ENCODE measurements around the gene RAF1.

RAF1 gene

DNA sequence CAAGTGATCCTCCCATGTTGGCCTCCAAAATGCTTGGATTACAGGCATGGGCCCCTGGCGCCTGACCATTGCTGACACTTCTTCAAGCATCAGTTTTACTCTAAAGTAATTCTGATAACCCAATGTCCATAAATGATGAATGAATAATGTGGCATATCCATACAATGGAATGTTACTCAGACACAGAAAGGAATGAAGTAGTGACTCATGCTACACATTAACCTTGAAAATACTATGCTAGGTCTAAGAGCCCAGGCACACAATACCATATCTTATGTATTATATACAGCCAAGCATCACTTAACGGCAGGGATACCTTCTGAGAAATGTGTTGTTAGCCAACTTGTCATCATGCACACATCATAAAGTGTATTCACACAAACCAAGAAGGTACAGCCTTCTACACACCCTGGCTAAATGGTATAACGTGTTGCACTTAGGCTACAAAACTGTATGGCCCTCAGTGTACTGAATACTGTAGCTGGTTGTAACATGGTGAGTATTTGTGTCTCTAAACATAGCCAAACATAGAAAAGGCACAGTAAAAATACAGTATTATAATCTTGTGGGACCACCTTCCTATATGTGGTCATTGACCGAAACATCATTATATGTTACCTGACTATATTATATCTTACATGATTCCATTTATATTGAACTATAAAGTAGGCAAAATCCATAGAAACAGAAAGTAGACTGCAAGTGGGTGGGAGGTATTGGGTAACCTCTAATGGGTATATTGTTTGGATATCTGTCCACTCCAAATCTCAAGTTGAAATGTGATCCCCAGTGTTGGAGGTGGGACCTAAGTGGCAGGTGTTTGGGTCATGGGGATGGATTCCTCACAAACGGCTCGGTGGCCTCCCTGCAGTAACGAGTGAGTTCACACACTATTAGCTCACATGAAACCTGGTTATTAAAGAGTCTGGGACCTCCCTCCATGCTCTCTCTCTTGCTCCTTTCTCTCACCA, 75.6 kb downstream of the RAF1 start:
- DNase-seq: no peak

DNA sequence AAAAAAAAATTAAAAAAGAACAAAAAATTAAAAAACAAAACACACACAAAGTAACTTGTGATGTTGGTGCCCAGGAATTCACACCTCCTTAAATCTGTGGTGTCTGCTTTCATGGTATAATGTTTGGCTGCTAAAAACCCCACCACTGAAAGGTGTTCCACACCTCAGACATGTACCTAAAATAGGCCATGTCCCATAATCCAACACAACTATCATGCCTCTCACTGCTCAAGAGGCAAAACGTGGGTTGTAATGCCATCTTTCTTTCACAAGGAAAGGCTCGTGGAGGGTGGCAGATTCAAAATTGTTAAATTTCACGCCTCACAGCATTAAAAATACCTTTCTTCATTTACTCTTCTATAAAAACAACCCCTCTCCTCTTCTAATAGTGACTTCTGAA, 77.5 kb downstream of the RAF1 start:
- no peak for DNase-seq

DNA sequence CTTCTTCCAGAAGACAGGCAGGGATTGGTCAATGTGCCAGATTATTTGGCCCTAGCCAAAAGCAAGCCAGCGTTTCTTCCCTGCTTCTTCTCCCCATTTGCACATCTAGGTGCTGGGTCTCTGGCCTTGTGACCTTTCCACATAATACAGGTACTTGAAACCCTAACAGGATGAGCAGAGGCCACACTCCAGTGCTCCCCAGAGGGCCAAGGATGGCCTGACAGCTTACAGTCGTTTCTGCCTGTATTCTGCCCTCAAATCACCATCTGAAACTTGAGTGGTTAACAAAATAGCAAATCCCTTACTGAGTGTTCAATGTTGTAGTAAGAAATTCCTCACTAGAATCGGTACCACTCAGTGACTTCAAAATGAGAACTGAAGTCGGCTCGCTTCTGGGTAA, 77.9 kb downstream of the RAF1 start:
- no peak for DNase-seq

DNA sequence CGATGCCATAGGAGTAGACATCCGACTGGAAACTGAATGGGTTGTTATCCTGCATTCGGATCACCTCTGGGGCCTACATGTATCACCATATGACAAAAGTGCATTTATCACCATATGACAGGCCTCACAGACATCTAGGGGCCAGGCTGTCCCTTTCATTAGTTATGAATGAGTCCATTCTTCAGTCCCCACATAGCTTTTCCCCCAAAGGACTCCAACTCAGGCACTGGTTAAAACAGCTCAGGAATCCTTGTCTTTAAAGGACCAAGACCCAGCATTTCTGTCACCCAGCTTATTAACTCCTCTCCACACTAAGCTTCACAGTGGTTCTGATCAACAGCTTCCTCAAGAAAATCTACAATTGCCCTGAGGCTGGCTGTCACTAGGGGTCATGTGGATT, 78.7 kb downstream of the RAF1 start:
- DNase-seq: no peak

GRCh38 chr3:12584083-12584482, 79.8 kb downstream of the RAF1 start:
- DNase-seq: no peak

DNA sequence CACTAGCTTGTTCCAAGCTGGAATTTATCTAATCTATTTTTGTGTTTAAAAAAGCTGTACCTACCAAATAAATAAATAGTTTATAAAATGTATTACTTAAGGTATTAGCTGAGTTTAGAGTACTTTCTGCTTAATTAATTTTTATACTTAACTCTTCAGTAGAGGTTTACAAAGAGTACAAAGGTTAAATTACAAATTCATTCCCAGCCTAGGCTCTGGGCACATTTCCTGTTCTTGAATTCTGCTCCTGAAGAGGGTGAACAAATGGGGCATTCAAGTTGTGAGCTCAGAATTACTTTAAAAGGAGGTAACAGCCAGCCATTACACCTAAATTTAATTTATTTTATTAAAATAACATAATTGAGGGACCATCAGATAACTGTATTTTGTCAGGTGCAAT, 80.6 kb downstream of the RAF1 start:
- no peak for DNase-seq

GRCh38 chr3:12582730-12583129, 81.2 kb downstream of the RAF1 start:
- no peak for DNase-seq

- no peak for DNase-seq
Observed at GRCh38 chr3:12579905-12580304, 84.0 kb downstream of the RAF1 start.

- DNase-seq: no peak
Observed at GRCh38 chr3:12579456-12579855, 84.5 kb downstream of the RAF1 start.

- DNase-seq: no peak
Observed at GRCh38 chr3:12578742-12579141, 85.2 kb downstream of the RAF1 start.

GRCh38 chr3:12577379-12577778, 86.5 kb downstream of the RAF1 start:
- no peak for DNase-seq

DNA sequence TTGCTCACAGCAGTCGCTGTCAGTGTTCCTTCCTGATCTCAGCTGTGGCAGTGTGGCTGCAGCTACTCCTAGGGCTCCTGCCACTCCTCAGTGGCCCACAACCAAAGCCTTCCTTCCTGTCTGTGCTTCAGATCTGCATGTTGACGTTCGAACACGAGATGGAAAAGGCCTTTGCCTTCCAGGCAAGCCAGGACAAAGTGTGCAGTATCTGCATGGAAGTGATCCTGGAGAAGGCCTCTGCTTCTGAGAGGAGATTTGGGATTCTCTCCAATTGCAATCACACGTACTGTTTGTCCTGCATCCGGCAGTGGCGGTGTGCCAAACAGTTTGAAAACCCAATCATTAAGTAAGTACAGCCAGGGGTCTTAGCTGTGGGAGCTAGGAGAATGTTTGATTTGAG, 89.3 kb downstream of the RAF1 start:
- DNase-seq: no peak

- DNase-seq: no peak
Observed at GRCh38 chr3:12574131-12574530, 89.8 kb downstream of the RAF1 start.

GRCh38 chr3:12571986-12572385, 91.9 kb downstream of the RAF1 start:
- DNase-seq: no peak

DNA sequence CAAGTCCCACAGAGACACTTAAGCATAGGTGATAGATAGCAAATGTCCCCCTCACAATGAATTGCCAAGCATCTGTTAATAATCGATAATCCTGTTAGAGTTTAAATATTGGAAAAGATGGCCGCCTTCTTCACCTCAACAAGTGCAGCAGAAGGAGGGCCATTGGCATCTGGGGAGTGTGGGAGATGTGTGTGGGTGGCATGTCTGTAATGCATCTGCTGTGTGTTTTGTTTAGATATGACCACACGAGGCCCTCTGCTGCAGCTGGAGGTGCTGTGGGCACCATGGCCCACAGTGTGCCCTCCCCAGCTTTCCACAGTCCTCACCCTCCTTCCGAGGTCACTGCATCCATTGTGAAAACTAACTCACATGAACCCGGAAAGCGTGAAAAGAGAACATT, 94.1 kb downstream of the RAF1 start:
- DNase-seq: no peak

DNA sequence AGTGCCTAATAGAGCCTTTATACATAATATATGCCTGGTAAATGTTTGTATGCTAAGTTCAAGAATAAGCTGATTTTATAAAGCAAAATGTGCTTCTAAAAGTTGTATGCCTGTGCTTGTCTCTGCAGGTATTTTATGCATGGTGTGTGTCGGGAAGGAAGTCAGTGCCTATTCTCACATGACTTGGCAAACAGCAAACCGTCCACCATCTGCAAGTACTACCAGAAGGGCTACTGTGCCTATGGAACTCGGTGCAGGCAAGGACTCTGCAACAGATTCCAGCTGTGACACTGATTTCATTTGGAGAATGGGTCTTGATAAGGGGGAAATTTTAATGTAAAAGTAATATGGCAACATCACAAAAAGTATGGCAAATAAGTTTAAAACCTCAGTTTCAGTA, 95.2 kb downstream of the RAF1 start:
- DNase-seq: no peak

DNA sequence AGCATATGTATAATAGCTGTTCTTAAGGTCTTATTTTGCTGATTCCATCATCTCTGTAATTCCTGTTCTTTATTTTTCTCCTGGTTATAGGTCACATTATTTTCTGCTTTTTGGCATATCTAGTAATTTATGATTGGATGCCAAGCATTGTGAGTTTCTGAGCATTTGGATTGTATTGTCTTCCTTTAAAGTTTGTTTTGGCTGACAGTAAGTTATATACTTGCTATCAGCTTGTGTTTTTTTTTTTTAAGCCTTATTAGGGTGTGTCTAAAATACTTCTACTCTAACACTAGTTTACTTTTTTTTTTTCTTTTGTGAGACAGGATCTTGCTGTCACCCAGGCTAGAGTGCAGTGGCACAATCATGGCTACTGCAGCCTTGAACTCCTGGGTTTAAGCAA, 96.9 kb downstream of the RAF1 start:
- DNase-seq: no peak

- no peak for DNase-seq
Observed at GRCh38 chr3:12562451-12562850, 101.5 kb downstream of the RAF1 start.

DNA sequence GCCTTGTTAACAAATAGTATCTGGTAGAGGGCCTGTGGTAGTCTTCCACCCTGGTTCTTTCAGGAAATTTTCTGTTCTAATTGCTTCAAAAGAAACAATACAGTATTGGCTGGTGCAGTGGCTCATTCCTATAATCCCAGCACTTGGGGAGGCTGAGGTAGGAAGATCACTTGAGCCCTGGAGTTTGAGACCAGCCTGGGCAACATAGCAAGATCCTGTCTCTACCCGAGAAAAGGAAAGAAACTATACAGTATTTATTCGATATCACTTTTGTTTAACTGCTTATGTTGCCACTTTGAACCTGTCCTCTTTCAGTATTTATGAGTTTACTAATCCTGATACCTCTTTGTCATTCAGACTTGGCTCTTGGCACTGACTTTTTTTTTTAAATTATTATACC, 102.5 kb downstream of the RAF1 start:
- no peak for DNase-seq

DNA sequence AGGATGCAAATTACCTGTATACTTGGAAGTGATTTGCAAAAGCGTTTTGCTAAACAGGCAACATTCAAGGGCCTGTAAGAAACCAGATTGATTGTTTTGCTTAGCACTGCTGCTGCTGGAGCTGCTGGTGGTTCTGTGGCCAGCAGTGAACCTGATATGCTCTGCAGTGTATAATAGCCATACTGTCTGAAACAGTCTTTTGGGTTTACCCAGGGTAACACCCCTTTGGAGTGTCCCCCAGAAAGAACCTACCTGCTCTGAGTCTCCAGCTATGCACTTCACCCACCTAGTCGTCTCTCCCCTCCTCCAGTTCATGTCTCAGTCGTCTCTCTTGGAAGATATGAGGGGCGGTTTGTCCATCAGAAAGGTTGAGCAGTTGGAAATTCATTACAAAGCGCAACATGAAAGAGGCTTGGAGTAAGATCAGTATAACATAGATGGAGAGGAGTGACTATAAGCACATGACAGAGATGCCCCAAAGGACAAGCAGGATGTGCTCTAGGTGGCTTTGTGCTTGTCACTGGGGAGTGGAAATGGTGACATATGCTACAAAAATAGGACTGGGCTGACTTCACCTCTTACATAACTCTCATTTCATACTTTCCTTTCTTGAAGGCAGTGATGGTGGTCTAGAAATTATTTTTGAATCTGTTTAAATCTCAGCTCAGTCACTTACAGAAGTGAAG, 103.3 kb downstream of the RAF1 start:
- no peak for DNase-seq

- no peak for DNase-seq
Observed at GRCh38 chr3:12559520-12559919, 104.4 kb downstream of the RAF1 start.

DNA sequence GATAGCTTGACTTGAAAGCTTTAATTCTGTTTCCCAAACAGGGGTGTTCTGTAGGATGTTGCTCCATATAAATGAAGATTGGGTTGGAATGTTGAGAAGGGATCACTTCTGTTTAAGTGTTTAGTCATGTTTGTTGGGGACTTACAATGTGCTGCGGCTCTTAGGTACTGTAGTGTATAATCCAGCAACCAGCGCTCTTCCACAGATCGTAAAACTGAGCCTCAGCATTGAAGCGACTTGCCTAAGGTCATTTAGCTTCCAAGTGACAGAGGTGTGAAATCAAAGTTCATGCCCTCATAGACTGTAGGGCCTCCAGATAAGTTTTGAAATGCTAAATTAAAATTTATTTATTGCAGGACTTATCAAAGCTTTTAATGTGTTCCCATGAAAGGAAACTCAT, 105.2 kb downstream of the RAF1 start:
- no peak for DNase-seq

- DNase-seq: no peak
Observed at GRCh38 chr3:12557473-12558100, 106.3 kb downstream of the RAF1 start.

Measured in kidney glomerular epithelial cell (primary cell).